Neural cell (in vitro differentiated cells): Measurements from ENCODE around the gene MRPL24.

Source experiments
- EP300 ChIP-seq: fragments of 450-650 bp; conservative IDR thresholded peaks from 2 replicates; pipeline ENCODE4 v1.6.1; 2014; ENCODE audit warnings: antibody characterized with exemption, mild to moderate bottlenecking, moderate library complexity; ENCODE audit not compliant: poor library complexity, severe bottlenecking
- EZH2 ChIP-seq: fragments of 200-600, 300-800 bp; shearing (Covaris generic), sonication (generic); IDR thresholded peaks from 2 replicates; pipeline ENCODE4 v1.6.1; 2014; ENCODE audit warnings: antibody characterized with exemption, low read length, borderline replicate concordance, mild to moderate bottlenecking; ENCODE audit not compliant: insufficient read depth, poor library complexity, severe bottlenecking
- POLR2AphosphoS5 ChIP-seq: IDR thresholded peaks from 2 replicates; pipeline ENCODE4 v1.6.1; 2012
- RAD21 ChIP-seq: fragments of 450-650 bp; conservative IDR thresholded peaks from 2 replicates; pipeline ENCODE4 v1.6.1; 2014; ENCODE audit warnings: antibody characterized with exemption, mild to moderate bottlenecking, moderate library complexity
- SMC3 ChIP-seq: fragments of 450-650 bp; conservative IDR thresholded peaks from 2 replicates; pipeline ENCODE4 v1.6.1; 2014; ENCODE audit warnings: antibody characterized with exemption, mild to moderate bottlenecking, moderate library complexity; ENCODE audit not compliant: poor library complexity
- TAF1 ChIP-seq: IDR thresholded peaks from 2 replicates; pipeline ENCODE4 v1.6.1; 2012; ENCODE audit warnings: low read depth
- TF ChIP-seq, protein P1 (sequence below): fragments of 450-650 bp; IDR thresholded peaks from 2 replicates; pipeline ENCODE4 v1.5.1; 2014; ENCODE audit warnings: antibody characterized with exemption, mild to moderate bottlenecking, moderate library complexity; ENCODE audit not compliant: poor library complexity, severe bottlenecking
- TF ChIP-seq, protein P2 (sequence below): IDR thresholded peaks from 2 replicates; pipeline ENCODE4 v1.6.1; 2012; ENCODE audit warnings: borderline replicate concordance

DNA sequence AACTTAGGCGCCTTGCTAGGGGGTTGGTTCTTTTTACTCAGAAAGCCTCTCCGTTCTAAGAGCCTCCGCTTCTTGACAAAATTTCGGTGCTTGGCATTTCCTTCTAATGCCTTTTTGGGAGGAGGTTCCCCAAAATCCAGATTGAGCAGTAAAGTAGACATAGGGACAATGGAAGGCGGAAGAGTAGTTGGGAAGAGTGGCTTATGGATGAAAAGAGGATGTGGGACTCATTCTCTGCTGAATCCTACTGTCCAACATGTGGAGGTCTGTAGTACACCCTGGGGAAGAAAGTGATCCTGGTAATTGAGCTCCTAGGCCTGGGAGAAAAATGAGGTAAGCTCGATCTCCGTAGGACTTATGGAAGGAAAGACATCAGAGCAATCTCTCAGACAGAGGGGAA, 13.4 kb downstream of the MRPL24 start:
- TF ChIP-seq POLR2AphosphoS5 = no peak
- TF ChIP-seq, protein P1, sequence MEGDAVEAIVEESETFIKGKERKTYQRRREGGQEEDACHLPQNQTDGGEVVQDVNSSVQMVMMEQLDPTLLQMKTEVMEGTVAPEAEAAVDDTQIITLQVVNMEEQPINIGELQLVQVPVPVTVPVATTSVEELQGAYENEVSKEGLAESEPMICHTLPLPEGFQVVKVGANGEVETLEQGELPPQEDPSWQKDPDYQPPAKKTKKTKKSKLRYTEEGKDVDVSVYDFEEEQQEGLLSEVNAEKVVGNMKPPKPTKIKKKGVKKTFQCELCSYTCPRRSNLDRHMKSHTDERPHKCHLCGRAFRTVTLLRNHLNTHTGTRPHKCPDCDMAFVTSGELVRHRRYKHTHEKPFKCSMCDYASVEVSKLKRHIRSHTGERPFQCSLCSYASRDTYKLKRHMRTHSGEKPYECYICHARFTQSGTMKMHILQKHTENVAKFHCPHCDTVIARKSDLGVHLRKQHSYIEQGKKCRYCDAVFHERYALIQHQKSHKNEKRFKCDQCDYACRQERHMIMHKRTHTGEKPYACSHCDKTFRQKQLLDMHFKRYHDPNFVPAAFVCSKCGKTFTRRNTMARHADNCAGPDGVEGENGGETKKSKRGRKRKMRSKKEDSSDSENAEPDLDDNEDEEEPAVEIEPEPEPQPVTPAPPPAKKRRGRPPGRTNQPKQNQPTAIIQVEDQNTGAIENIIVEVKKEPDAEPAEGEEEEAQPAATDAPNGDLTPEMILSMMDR = no peak
- no peak for TF ChIP-seq SMC3
- TF ChIP-seq RAD21 = no peak
- TF ChIP-seq EP300 = no peak
- TF ChIP-seq EZH2 = no peak
- TF ChIP-seq, protein P2, sequence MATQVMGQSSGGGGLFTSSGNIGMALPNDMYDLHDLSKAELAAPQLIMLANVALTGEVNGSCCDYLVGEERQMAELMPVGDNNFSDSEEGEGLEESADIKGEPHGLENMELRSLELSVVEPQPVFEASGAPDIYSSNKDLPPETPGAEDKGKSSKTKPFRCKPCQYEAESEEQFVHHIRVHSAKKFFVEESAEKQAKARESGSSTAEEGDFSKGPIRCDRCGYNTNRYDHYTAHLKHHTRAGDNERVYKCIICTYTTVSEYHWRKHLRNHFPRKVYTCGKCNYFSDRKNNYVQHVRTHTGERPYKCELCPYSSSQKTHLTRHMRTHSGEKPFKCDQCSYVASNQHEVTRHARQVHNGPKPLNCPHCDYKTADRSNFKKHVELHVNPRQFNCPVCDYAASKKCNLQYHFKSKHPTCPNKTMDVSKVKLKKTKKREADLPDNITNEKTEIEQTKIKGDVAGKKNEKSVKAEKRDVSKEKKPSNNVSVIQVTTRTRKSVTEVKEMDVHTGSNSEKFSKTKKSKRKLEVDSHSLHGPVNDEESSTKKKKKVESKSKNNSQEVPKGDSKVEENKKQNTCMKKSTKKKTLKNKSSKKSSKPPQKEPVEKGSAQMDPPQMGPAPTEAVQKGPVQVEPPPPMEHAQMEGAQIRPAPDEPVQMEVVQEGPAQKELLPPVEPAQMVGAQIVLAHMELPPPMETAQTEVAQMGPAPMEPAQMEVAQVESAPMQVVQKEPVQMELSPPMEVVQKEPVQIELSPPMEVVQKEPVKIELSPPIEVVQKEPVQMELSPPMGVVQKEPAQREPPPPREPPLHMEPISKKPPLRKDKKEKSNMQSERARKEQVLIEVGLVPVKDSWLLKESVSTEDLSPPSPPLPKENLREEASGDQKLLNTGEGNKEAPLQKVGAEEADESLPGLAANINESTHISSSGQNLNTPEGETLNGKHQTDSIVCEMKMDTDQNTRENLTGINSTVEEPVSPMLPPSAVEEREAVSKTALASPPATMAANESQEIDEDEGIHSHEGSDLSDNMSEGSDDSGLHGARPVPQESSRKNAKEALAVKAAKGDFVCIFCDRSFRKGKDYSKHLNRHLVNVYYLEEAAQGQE = no peak
- TF ChIP-seq TAF1 = no peak
